Measurements from ENCODE around the gene PSMD4.

DNA sequence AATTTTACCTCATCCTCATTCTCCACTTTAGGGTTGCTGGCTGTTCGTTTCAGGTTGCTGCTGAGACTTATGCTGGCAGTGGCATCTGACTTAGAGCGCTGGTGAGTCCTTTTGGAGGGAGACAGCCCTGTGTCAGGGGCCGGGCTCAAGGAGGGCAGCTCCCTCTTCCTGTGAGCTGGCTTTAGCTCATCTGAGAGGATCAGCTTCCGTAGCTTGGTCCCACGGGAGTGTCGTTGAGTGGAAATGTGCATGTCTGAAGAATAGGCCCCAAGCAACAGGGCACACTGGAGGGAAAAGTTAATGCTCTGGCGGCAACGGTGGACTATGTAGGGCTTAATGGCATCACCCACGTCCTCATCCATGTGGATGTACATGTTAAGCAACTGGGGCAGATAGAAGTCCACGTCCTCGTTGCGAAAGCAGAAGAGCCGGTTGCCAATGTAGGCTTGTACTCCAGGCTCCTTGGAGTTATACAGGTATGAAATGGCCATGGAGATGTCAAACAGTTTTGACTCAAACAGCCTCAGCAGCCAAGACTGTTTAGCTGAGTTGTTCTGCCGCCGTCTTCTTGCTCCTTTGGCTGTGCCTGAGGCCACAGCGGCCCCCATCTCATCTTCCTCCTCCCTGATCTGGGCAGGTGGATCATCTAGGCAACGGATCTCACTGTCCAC, 61.2 kb downstream of the PSMD4 start:
- TF ChIP-seq, protein P1, sequence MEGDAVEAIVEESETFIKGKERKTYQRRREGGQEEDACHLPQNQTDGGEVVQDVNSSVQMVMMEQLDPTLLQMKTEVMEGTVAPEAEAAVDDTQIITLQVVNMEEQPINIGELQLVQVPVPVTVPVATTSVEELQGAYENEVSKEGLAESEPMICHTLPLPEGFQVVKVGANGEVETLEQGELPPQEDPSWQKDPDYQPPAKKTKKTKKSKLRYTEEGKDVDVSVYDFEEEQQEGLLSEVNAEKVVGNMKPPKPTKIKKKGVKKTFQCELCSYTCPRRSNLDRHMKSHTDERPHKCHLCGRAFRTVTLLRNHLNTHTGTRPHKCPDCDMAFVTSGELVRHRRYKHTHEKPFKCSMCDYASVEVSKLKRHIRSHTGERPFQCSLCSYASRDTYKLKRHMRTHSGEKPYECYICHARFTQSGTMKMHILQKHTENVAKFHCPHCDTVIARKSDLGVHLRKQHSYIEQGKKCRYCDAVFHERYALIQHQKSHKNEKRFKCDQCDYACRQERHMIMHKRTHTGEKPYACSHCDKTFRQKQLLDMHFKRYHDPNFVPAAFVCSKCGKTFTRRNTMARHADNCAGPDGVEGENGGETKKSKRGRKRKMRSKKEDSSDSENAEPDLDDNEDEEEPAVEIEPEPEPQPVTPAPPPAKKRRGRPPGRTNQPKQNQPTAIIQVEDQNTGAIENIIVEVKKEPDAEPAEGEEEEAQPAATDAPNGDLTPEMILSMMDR (IDR thresholded peaks at IDR 0.05): no peak
- TF ChIP-seq POLR2A (IDR thresholded peaks at IDR 0.05): no peak
